H54 (cell line): Measurements from ENCODE around the gene RNF225.

Source experiments
- DNase-seq: peaks from one replicate; pipeline ENCODE4 v3.0.0; 2011; ENCODE audit warnings: low spot score, mixed read lengths; ENCODE audit not compliant: insufficient read length
- FAIRE-seq: peaks from 3 replicates; lab custom pipeline; 2011; peaks lifted over from hg19 to GRCh38; lab: Jason Lieb, UNC
- POLR2A ChIP-seq: IDR thresholded peaks from 2 replicates; pipeline ENCODE4 v1.6.1; 2011; ENCODE audit warnings: low read depth, mild to moderate bottlenecking, low read length

RNF225 gene

DNA sequence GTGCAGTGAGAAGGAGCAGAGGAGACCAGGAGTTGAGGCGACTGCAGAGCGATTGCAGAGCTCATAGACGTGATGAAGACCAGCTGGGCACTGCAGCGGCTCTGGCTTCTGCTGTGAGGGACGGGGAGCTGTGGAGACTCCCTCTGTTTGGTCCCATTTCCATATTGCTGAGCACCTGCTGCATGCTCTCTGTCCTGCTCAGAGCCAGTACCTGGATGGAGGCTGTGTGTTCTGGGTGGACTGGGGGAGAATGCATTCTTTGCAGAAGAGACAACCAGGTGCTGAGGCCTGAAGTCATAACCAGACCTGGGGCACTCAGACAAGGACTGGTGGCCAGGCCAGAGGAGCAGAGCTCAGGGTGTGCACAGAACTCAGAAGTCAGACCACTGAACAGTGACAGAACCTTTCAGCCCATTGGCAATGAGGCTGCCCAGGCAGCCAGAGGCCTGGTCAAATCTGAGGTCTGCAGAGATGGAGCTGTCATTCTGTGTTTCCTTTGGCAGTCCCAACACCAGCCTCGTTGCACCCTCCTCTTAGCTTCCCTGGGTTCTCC, 40.9 kb upstream of the RNF225 start:
- no peak for DNase-seq
- no peak for TF ChIP-seq POLR2A
- no peak for FAIRE-seq

DNA sequence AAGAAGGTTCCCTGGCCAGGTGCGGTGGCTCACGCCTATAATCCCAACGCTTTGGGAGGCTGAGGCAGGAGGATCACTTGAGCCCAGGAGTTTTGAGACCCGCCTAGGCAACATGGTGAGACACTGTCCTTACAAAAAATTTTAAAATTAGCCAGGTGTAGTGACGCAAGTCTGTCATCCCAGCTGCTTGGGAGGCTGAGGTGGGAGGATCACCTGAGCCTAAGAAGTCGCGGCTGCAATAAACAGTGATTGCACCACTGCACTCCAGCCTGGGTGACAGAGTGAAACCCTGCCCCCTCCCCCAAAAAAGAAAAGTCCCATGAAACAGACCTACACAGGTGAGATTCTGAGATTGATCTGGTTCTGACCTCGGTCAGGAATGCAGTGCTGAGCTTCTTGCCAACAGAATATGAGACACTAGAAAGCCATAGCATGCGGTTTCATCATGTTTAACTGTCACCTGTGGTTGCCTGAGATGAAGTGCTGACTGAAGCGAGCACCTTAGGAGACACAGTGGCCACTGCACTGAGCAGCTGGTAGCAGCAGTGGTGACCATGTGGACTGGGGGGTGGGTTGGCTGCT, 40.1 kb upstream of the RNF225 start:
- DNase-seq: no peak
- no peak for TF ChIP-seq POLR2A
- FAIRE-seq: no peak

DNA sequence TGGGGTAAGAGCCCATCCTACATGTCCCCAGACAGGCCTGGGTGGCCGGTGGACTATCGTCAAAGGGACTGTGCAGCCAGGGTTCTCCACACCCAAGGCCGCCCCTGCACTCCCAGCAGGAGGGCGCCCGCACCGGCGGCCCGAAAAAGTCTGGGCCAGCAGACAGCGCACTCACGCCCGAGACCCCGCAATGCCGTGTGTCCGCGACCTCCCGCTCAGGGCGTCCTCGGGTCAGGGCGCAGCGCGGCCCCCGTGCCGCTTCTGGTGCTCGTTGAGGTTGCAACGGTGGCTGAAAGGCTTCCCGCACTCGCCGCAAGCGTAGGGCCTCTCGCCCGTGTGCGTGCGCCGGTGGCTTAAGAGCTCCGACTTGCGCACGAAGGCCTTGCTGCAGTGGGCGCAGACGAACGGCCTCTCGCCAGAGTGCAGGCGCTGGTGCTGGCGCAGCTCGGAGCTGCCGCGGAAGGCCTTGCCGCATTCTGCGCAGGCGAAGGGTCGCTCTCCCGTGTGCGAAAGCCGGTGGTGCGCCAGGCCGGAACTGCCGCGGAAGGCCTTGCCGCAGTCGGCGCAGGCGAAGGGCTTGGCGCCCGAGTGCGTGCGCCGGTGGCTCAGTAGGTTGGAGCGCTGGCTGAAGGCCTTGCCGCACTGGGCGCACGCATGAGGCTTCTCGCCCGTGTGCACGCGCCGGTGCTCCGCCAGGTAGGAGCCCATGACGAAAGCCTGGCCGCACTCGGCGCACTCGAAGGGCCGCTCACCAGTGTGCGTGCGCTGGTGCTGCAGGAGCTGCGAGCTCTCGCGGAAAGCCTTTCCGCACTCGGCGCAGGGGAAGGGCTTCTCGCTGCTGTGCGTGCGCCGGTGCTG, 39.3 kb upstream of the RNF225 start:
- TF ChIP-seq POLR2A: no peak
- DNase-seq (no peak), FAIRE-seq (no peak)

DNA sequence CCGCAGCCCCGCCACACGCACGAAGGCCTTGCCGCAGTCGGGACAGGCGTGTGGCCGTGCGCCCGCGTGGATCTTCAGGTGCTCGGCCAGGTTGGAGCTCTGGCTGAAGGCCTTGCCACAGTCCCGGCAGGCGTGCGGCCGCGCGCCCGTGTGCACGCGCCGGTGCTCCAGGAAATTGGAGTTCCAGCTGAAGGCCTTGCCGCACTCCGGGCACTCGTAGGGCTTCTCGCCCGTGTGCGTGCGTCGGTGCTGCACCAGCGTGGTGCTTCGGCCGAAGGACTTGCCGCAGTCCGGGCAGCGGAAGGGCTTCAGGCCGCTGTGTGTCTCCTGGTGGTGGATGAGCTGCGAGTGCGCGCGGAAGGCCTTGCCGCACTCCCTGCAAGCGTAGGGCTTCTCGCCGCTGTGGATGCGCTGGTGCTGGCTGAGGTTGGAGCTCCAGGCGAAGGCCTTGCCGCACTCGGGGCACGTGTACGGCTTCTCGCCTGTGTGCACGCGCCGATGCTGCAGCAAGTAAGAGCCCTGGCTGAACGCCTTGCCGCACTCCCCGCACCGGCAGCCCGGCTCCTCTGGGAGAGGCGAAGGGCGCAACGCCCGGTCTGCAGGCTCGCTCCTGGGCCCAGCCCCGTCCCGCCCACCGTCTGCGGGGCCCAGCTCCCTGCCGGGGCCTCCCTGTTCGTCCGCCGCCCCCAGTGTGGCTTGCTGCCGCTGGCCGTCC, 38.5 kb upstream of the RNF225 start:
- FAIRE-seq (no peak), DNase-seq (no peak)
- no peak for TF ChIP-seq POLR2A

DNA sequence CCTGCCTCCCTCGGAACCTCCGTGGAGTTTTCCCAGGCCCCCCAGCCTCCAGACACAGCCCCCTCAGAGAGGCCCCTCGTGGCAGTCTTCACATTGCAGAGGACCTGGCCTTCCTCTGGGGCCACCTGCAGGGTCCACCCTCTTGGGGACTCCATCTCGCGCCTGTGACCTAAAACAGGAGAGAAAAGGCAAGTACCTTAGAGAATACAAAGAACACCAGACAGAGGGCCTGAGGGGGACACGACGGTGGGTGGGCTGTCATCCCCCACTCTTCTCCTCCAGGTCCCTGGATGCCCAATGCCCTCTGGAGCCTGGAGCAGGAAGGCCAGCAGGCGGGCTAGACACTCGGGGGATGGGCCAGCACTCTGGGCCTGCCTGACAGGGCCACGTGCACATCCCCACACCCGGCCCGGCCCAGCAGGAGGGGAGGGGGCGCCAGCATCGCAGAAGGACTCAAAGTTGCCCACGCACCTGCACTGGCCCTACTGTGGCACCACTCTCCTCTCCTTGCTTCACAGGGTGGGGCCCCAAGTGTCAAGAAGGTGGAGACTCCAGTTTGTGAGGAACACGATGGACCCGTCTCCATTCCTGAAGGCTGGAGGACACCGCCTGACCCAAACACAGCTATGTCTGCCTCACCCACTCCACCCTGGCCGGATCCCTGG, 37.8 kb upstream of the RNF225 start:
- no peak for TF ChIP-seq POLR2A
- no peak for FAIRE-seq
- DNase-seq: no peak

DNA sequence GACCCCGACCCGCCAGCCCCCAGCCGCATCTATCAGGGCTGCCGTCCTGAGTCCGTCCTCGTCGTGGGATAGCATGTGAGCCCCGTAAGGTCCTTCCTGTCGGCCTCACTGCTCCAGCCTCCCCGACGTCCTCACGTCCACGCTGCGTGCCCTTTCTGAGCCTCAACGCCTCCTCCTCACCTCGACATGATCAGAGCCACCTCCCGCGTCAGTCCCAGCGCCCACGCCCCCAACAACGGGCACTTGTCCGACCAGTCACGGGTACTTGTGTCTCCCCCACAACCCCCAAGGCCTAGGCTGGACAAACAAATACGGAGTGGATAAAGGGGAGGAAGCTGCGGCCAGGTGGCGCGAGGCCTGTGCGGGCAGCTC, 33.6 kb upstream of the RNF225 start:
- TF ChIP-seq POLR2A: peak; percentile 60
- no peak for FAIRE-seq

DNA sequence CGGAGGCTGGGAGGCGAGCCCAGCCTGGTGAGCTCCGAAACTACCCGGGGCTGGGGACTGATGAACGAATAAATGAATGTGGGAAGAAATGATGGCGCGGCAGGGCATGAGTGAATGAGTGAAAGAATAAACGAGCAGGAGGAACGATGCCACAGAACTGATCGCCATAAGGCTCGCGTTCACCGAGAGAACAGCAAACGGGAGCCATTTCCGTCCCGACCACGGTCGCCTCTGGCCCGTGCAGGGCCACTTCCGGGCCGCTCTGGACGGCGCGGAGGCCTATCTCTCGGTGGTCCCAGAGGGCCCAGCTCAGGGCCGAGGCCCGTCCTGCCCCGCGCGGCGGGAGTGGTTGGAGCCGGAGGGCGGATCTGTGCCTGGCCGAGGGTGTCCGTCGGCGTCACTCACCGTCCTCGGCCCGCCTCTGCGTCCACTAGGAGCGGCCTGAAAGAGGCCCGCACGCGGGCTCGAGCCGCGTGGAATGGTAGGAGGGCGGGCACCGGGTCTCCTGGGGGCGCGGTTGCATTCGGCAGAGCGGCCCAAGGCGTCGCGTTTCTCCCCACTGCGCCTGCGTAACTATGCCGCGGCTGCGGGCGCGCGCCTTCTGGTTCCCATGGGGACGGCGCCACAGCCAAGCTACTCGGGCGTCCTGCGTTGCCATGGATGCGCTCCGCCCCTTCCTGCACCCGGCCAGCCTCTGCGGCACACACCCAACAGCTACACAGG, 33.0 kb upstream of the RNF225 start, which contains the start of gene ZNF497:
ZNF497 (minus strand) TSS at position 480 of the 723 bp plus-strand sequence. CDS start 5,116 bp downstream, outside the sequence.
- peak; percentile 73; the same call in 1 of the 2 replicates for TF ChIP-seq POLR2A
- DNase-seq (peak; percentile 100), FAIRE-seq (no peak)

More for the DNA sequence above, 33.6 kb upstream of the RNF225 start:
- no peak for DNase-seq

DNA sequence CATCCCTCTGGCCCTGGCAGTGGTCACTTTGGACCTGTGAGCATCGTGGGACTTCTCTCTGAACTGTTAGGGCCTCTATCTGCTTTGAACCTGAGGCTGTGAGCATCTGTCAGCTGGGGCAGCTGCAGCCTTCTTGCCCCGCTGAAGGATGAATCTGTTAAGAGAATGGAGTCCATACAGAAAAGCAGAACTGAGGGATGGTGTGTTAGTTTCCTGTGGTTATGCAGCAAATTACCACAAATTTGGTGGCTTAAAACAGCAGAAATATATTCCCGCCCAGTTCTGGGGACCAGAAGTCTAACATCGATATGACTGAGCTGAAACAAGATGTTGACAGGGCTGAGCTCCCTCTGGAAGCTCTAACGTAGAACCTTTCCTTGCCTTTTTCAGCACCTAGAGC, 31.3 kb upstream of the RNF225 start:
- no peak for FAIRE-seq
- DNase-seq: no peak

DNA sequence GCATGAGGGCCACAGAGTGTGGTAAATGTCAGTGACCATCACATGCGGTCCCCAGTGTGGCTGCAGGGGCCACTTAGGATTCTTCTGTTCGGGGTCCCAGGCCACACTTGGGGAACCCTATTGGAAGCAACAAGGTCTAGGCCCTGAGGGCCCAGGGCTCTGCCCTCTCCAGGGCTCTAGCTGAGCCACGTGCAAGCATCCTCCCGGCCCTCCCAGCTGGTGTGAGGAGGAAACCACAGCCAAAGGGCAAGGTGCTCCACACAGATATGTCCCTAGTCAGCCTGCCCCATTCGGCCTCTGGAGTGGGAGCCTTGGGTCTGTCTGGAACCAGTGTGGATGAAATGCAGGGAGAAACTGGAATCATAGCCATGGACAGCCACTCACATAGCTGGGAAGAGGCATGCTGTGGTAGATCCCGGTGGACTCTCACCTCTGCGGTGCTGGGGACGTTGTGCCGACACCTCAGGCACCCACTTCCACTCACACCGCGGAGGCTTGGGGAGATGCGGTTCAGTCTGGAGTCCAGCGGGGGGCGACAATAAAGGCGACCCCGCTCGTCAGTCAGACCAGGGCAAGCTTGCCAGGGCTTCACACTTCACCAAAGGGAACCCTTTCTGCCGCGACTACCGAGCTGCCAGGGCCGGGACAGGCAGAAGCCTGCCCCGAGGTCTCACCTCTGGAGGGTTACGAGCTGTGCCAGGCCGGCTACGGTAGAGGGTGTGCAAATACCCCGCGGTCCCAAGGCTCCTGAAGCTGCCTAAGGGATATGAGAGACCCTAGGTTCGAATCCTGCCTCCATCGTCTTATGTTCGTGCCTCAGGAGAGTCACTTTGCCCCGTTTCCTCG, 28.6 kb upstream of the RNF225 start:
- DNase-seq (no peak), FAIRE-seq (no peak)
- no peak for TF ChIP-seq POLR2A

More for the DNA sequence above, 31.3 kb upstream of the RNF225 start:
- TF ChIP-seq POLR2A: no peak

DNA sequence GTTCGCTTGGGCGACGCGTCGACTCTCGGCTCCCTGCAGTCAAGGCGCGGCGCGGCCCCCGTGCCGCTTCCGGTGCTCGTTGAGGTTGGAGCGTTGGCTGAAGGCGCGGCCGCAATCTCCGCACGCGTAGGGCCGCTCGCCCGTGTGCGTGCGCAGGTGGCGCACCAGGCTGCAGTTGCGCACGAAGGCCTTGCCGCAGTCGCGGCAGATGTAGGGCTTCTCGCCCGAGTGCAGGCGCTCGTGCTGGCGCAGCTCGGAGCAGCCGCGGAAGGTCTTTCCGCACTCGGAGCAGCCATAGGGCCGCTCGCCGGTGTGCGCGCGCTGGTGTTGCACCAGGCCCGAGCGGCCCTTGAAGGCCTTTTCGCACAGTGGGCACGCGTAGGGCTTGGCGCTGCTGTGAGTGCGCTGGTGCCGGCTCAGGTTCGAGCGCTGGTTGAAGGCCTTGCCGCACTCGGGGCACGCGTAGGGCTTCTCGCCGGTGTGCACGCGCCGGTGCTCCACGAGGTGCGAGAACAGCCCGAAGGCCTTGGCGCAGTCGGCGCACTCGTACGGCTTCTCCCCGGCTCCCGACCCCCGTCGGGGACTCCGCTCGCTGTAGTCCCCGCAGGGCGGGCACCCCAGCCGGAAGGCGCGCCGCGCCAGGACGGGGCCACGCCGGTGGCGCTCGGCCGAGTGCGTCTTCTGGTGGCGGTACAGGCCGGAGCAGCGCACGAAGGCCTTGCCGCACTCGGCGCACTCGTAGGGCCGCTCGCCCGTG, 27.6 kb upstream of the RNF225 start:
- FAIRE-seq (no peak), DNase-seq (no peak)
- no peak for TF ChIP-seq POLR2A

DNA sequence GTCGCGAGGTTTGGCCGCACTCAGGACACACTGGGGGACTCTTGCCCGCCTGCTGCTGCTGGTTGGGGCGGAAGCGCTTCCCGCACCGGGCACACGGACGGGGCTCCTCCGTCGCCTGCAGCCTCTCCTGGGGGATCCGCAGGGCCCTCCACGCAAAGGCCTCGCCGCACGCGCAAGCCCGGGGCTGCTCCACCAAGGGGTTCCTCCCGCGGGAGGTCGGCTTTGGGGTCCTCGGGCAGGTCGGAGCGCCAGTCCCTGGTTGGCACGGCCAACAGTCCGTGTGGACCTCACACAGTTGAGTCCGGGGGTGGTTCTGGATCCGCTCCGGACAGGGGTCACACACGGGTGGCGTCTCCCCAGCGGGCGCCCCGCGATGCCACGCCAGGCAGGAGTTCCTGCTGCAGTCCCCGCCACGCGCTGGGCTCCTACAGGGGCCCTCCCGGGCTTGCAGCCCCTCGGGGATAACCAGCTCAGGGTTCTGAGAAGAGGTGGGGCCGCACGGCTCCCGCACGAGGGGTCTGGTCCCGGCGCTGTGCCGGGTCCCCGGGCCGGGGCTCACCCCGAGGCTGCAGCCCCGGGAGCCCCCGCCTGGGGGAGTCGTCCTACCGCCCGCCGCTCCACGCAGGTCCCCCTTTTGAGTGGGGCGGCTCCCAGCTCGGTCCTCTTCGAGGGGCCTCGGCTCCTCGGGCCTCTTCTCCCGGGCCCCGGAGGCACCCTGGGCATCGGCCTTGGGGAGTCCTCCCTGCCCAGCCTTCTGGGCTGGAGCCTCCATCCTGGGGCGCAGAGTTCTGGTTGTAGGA, 26.7 kb upstream of the RNF225 start:
- no peak for TF ChIP-seq POLR2A
- FAIRE-seq: no peak
- no peak for DNase-seq
